CD4-positive, alpha-beta T cell (primary cell): ENCODE data around the gene CLEC2D. TPM values are rescaled to one million over a fixed set of nuclear protein-coding genes. Genes with fewer than 3 reads are reported as not detected.

Experiments
- ATAC-seq: fragments of 200-7000 bp; cut with Tn5 transposase; one replicate; pipeline ENCODE4 v1.10.0; 2022; ENCODE audit warnings: mild to moderate bottlenecking; ENCODE audit not compliant: poor library complexity
- CTCF ChIA-PET: fragments of 350-600 bp; sonication (Branson Sonifier 250); formaldehyde crosslinking; loops from one replicate; lab custom pipeline; 2021; ENCODE audit warnings: antibody characterized with exemption, inconsistent platforms; lab: Charles Lee
- POLR2A ChIA-PET: fragments of 350-600 bp; sonication (Branson Sonifier 250); formaldehyde crosslinking; loops from one replicate; lab custom pipeline; 2021; ENCODE audit warnings: antibody characterized with exemption, inconsistent platforms; lab: Charles Lee
- DNase-seq, 14 experiments: peaks; one replicate each; pipeline ENCODE4 v3.0.0-alpha.2; 2013 to 2020; ENCODE audit warnings: mixed read lengths in 2 of 14
- H3K27ac ChIP-seq, 2 donors: one replicate each; pipeline versions ENCODE4 v1.5.1 to v1.7.0; 2013; ENCODE audit warnings: low read length in 2 of 2, low read depth in 1 of 2, mild to moderate bottlenecking in 1 of 2
- H3K27me3 ChIP-seq, 2 experiments: 1 replicate in 1 of 2; 2 replicates in 1 of 2; pipeline versions ENCODE4 v1.6.1 to v1.7.0; 2013; ENCODE audit warnings: low read length in 2 of 2, control low read depth in 1 of 2, mild to moderate bottlenecking in 1 of 2, moderate library complexity in 1 of 2; ENCODE audit not compliant: insufficient read depth in 2 of 2, control insufficient read depth in 1 of 2
- H3K36me3 ChIP-seq: one replicate; pipeline ENCODE4 v1.6.1; 2013; ENCODE audit warnings: low read length, control low read depth; ENCODE audit not compliant: insufficient read depth
- H3K4me1 ChIP-seq: one replicate; pipeline ENCODE4 v1.6.1; 2013; ENCODE audit warnings: low read length, control low read depth; ENCODE audit not compliant: insufficient read depth
- H3K4me3 ChIP-seq: one replicate; pipeline ENCODE4 v1.5.1; 2013; ENCODE audit warnings: mild to moderate bottlenecking, low read length, moderate library complexity
- H3K9me3 ChIP-seq, 2 experiments: 1 replicate in 1 of 2; 2 replicates in 1 of 2; pipeline versions ENCODE4 v1.6.1 to v1.7.0; 2013; ENCODE audit warnings: low read length in 2 of 2, mild to moderate bottlenecking in 2 of 2, control low read depth in 1 of 2, moderate library complexity in 1 of 2; ENCODE audit not compliant: control insufficient read depth in 1 of 2, insufficient read depth in 1 of 2
- H3K27ac Mint-ChIP-seq: one replicate; pipeline ENCODE4 v1.8.0; 2020; ENCODE audit warnings: mixed read lengths
- H3K27me3 Mint-ChIP-seq: one replicate; pipeline ENCODE4 v1.8.0; 2021; ENCODE audit warnings: mixed read lengths
- H3K36me3 Mint-ChIP-seq: one replicate; pipeline ENCODE4 v1.8.0; 2021; ENCODE audit warnings: low read depth, mixed read lengths
- H3K4me1 Mint-ChIP-seq: one replicate; pipeline ENCODE4 v1.8.0; 2021; ENCODE audit warnings: low read depth, mixed read lengths
- H3K4me3 Mint-ChIP-seq: one replicate; pipeline ENCODE4 v1.8.0; 2020; ENCODE audit warnings: mild to moderate bottlenecking, mixed read lengths
- H3K9me3 Mint-ChIP-seq: one replicate; pipeline ENCODE4 v1.8.0; 2020; ENCODE audit warnings: mixed read lengths
- CTCF ChIP-seq: fragments of 200-600 bp; IDR thresholded peaks from one replicate; pipeline ENCODE4 v1.8.0; 2022; ENCODE audit warnings: antibody characterized with exemption, mild to moderate bottlenecking
- intact Hi-C, 2 experiments: fragments of 100-400 bp; cut with DNase I in 1 of 2; cut with micrococcal nuclease in 1 of 2; formaldehyde crosslinking; loops; one replicate each; pipeline versions ENCODE4 v1.15.1 to v1.9.0; 2023 to 2025; cut with DNase I, micrococcal nuclease
- total RNA-seq, 174 experiments: library from RNA in 2 of 174; stranded (reverse) in 2 of 174; gene quantifications; one replicate each; pipeline ENCODE4 v1.2.3 and lab custom pipeline; 2021 to 2026

Gene CLEC2D
- total RNA-seq, 2 experiments from 2014 or later = 121 to 122 TPM

GRCh38 chr12:9626821-9627220 is 42.7 kb upstream of the CLEC2D start:
- no peak for ATAC-seq
- no peaks in the 10 kb centered on the region for H3K36me3 ChIP-seq
- H3K27ac Mint-ChIP-seq = no peak overlapping the region
- peaks cover 0 to 5% of the 10 kb centered on the region in 2 experiments for H3K9me3 ChIP-seq
- H3K27ac ChIP-seq = no peak overlapping the region
- DNase-seq = no peak
- POLR2A ChIA-PET = no interaction called here
- TF ChIP-seq CTCF = no peak
- intact Hi-C loops = no loop called here
- H3K36me3 Mint-ChIP-seq = peaks cover 44% of the 10 kb centered on the region
- no peak overlapping the region for H3K4me3 Mint-ChIP-seq
- no peak overlapping the region for H3K4me3 ChIP-seq
- H3K4me1 Mint-ChIP-seq = peaks cover 14% of the 10 kb centered on the region
- CTCF ChIA-PET = no interaction called here
- no peaks in the 10 kb centered on the region for H3K27me3 Mint-ChIP-seq
- no peaks in the 10 kb centered on the region for H3K27me3 ChIP-seq
- no peaks in the 10 kb centered on the region for H3K4me1 ChIP-seq
- H3K9me3 Mint-ChIP-seq = peaks cover 19% of the 10 kb centered on the region

- peak in 5 of 14 experiments; percentile 29 to 52 (median 35) for DNase-seq
- no peak for TF ChIP-seq CTCF
- Histone ChIP-seq H3K4me3 (no peak overlapping the region), H3K27ac (no peak overlapping the region), H3K27me3 (no peaks in the 10 kb centered on the region), H3K9me3 (peaks cover 0 to 7% of the 10 kb centered on the region in 2 experiments), H3K4me1 (peaks cover 34% of the 10 kb centered on the region), H3K36me3 (no peaks in the 10 kb centered on the region)
- CTCF ChIA-PET = interaction anchor here (1.2 to 4.1 kb wide), 4 partner anchors 67 to 118 kb away, joined by 3 to 30 read pairs (median 5); no protein-coding TSS in a partner anchor
- intact Hi-C loops = loop anchor here in 1 of 2 experiments (2.0 to 5.0 kb wide), 4 partner anchors 115 to 305 kb away; no protein-coding TSS in a partner anchor
- Mint-ChIP-seq H3K27me3 (no peaks in the 10 kb centered on the region), H3K4me3 (no peak overlapping the region), H3K9me3 (peaks cover 3% of the 10 kb centered on the region), H3K36me3 (peaks cover 14% of the 10 kb centered on the region), H3K4me1 (peaks cover 46% of the 10 kb centered on the region), H3K27ac (peak overlapping the region; percentile 32)
- POLR2A ChIA-PET = interaction anchor here (1.0 to 6.3 kb wide), 5 partner anchors 16 to 126 kb away, joined by 3 to 77 read pairs (median 8); partner anchors contain the start of gene CLEC2D
- ATAC-seq = no peak
These were observed 36.7 kb upstream of the CLEC2D start for GRCh38 chr12:9632766-9633165.

GRCh38 chr12:9634177-9634803 is 35.2 kb upstream of the CLEC2D start:
- DNase-seq (peak; percentile 55 to 91 (median 78)), ATAC-seq (peak; percentile 89)
- H3K9me3 Mint-ChIP-seq = peaks cover 3% of the 10 kb centered on the region
- H3K27me3 Mint-ChIP-seq = no peaks in the 10 kb centered on the region
- H3K4me1 Mint-ChIP-seq = peaks cover 59% of the 10 kb centered on the region
- Histone ChIP-seq H3K4me1 (peaks cover 45% of the 10 kb centered on the region), H3K27me3 (no peaks in the 10 kb centered on the region), H3K4me3 (no peak overlapping the region), H3K36me3 (no peaks in the 10 kb centered on the region), H3K9me3 (peaks cover 0 to 12% of the 10 kb centered on the region in 2 experiments), H3K27ac (peak overlapping the region in 1 of 2 donors; percentile 37)
- intact Hi-C loops = loop anchor here (1.0 to 5.0 kb wide), 9 partner anchors 15 to 307 kb away; partner anchors contain the start of gene CLEC2D (in 1 of the 2)
- H3K36me3 Mint-ChIP-seq = peaks cover 21% of the 10 kb centered on the region
- ChIA-PET CTCF (interaction anchor here (0.7 to 4.1 kb wide), 12 partner anchors 9 to 117 kb away, joined by 3 to 30 read pairs (median 4); no protein-coding TSS in a partner anchor), POLR2A (interaction anchor here (0.7 to 6.3 kb wide), 9 partner anchors 15 to 126 kb away, joined by 4 to 77 read pairs (median 8); partner anchors contain the start of genes CD69 and CLEC2D)
- H3K4me3 Mint-ChIP-seq = peak overlapping the region; percentile 79
- TF ChIP-seq CTCF = peak; percentile 87
- H3K27ac Mint-ChIP-seq = peak overlapping the region; percentile 77
